HUDEP-2 (cell line): Measurements from ENCODE around the gene DVL1.
"Not testable (repeated sequence)": the region's sequence is repeated elsewhere in the genome, so short reads cannot be mapped to it uniquely, and the experiment has no call there.

Experiments
- DNase-seq, 76 experiments: peaks; one replicate each; lab custom pipeline; 2025; ENCODE audit not compliant: unreplicated experiment in 76 of 76; lab: John Stamatoyannopoulos, UW

DVL1 gene

GRCh38 chr1:1328254-1328653 lies 21.0 kb downstream of the DVL1 start:
- DNase-seq: no peak

DNA sequence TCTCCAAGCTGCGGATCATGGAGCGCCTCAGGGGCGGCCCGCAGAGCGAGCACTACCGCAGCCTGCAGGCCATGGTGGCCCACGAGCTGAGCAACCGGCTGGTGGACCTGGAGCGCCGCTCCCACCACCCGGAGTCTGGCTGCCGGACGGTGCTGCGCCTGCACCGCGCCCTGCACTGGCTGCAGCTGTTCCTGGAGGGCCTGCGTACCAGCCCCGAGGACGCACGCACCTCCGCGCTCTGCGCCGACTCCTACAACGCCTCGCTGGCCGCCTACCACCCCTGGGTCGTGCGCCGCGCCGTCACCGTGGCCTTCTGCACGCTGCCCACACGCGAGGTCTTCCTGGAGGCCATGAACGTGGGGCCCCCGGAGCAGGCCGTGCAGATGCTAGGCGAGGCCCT lies 21.9 kb downstream of the DVL1 start:
- DNase-seq: no peak

DNA sequence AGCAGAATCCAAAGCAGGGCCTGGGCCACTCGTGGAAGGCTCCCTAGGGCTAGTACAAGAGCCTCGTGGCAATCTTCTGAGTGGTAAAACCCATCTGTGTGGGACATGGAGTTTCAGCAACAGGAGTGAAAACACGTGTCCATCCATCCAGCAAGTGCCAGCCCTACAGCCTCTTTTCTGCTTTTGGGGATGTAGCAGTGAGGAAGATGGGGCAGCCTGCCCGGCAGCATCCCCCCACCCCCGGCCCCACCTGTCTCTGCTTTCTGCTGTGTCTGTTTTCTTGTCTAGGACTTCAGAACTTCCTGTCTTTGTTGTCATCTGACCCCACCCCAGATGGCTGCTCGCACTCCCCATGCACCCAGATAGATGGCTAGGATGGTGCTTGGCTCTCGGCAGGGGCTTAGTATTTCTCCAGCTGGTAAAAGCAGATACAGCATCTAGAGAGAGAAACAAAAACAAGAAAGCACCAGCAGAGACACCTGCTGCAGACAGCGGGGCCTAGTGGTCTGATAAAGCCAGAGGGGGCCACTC lies 23.1 kb downstream of the DVL1 start:
- no peak for DNase-seq

DNA sequence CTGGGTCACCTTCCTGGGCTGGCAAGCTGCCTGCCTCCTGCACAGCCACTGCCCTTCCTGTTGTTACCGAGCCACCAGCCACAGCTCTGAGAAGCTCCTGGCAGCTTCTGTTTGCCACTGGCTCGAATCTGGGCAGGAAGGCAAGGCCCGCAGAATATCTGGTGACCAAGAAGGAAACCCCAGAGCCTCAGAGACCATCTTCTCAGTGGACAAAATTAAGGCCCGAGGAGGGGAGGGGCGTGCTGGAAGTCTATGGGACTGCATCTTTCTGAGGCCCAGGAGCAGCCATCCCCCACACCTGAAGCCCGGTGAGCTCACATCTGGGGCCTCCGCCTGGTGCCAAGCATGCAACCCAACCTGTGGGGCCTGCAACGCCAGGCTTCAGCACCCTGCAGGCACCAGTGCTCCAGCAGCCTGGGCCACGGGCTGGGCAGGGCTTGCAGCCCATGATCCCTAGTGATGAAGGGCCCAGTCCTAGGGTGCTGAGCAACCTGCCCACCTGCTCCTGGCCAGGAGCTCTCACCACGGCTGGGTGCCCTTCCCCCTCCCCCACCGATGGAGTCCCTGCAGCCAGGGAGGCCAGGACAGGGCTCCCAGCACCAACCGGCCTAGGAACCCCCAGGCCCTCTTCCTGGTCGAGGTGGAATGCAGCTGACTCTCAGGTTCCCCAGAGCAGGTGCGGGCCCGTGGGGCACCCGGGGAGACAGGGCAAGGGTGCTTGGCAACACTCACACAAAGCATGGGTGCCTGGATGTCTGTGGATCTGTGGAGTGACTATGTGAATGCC lies 23.7 kb downstream of the DVL1 start:
- DNase-seq: no peak

GRCh38 chr1:1324524-1325287 lies 24.5 kb downstream of the DVL1 start, which contains the start of the genes CPTP and INTS11:
TSS of gene CPTP (plus strand) at chr1:1324802. CDS start at chr1:1326911, 2,109 bp downstream.
TSS of gene INTS11 (minus strand) at chr1:1324660. CDS start at chr1:1324608, 52 bp downstream.
- peak in 74 of 76 experiments; percentile 31 to 94 (median 86) for DNase-seq

DNA sequence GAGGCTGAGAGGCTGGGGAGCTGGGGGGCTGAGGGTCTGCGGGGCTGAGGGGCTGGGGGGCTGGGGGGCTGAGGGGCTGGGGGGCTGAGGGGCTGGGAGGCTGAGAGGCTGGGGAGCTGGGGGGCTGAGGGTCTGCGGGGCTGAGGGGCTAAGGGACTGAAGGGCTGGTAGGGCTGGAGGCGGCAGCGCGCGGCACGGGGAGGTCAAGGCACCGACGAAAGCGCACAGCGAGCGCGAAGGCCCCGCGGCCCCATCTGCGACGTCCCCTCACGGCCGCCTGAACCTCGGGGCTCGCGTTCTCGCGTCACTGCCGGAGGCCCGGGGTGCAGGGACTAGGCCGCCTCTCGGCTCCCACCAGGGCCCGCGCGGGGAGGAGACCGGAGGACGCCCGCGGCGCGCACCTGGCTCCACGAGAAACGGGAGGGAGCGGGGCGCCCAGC lies 25.1 kb downstream of the DVL1 start:
- no peak for DNase-seq

- DNase-seq: no peak
These were observed 26.3 kb downstream of the DVL1 start for GRCh38 chr1:1322952-1323351.

- no peak for DNase-seq
These were observed 26.8 kb downstream of the DVL1 start for GRCh38 chr1:1322418-1322817.

- no peak for DNase-seq
These were observed 27.7 kb downstream of the DVL1 start for GRCh38 chr1:1321477-1321876.

DNA sequence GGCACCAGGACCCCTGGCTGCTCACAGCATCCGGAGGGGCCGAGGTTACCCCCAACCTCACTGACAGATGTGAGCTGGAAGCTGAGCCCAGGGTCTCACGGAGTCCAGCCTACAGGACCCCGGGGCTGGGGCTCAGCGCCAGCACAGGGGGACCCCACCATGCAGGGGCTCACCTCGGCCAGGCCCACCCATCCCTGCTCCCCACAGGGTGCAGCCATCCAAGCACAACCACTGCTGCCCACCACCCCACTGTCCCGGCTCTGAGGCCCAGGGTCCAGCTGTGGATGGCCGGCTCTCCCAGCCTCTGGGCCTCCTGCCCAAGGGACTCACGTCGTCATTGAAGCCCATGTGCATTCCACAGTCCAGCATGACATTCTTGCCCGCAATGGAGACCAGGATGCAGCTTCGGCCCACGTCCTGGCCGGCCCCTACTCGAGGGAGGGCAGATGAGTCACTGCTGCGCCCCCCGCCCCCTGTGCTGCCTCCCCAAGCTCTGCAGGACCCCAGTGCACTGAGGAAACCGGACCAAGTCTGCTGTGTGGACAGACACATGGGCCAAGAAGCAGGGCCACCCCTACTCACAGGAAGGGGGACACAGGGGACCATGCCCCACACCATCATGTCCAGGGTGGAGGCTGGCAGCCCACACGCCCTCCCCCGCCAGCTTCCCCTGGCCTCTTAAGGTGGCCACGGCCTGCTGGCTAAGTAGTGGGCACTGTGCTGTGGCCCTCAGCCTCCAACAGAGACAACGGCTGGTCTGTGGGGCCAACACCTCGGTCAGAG lies 28.4 kb downstream of the DVL1 start:
- no peak for DNase-seq

DNA sequence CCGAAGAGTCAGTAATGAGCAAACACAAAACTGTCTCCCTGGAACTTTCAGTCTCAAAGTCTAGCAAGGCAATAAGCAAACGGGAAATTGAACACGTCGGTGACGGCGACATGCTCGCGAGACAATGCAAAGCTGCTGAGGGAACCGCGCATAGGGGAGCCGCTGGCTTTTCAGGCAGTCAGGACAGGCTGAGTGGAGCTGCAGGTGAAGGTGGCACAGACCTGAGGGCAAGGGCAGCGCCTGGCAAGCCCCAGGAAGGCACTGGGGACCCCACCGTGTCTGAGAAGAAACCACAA lies 29.6 kb downstream of the DVL1 start:
- no peak for DNase-seq

DNA sequence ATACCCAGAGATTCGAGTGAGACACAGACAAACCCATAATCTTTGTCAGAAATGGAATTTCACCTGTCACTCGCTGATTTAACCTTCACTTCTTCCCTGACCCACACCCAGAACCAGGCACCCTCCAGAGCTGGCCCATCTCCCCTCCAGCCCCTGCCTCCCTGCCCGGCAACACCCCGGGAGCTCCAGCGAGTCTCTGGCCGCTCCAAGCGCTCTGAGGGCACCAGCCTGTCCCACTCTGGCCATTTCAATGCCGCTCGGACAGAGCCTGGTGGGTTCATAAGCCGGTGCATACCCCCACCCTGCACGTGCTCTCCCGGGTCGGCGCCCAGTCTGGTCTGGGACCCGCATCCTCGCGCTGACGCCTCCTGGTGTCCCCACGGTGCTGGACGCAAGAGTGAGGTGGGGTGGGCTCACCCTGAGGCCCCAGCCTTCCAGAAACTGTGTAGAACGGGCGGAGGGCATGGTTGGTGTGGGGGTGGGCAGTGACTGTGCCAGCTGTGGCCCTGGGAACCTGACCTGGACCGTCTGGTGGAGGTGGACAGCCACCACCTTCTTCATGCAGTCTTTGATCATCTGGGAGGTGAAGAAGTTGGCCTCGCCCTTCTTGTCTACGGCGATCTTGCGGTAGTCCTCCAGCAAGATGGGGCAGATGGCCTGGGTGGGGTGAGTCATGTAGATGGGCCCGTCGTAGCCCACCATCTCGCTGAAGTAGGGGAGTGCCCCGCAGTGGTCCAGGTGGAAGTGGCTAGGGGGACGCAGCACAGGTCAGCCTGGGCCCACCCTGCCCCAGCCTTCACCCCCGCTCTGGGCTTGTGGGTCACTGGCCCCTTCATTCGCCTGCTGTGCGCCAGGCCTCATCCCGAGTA lies 30.2 kb downstream of the DVL1 start:
- no peak for DNase-seq

DNA sequence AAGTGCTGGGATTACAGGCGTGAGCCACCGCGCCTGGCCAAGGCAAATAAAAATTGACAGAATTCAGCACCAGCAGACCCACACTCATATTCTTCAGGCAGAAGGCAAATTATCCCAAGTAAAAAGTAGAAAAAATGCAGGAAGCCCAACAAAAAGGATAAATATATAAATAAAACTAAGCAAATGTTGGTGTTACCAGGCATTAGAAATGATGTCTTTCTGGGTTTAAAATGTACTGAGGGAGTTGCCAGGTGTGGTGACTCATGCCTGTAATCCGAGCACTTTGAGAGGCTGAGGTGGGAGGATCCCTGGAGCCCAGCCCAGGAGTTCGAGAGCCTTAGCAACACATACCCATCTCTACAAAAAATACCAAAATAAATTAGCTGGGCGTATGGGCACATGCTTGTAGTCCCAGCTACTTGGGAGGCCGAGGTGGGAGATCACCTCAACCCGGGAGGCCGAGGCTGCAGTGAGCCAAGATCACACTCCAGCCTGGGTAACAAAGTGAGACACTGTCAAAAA lies 31.0 kb downstream of the DVL1 start:
- DNase-seq: peak in 69 of 76 experiments; percentile 30 to 85 (median 62)

DNA sequence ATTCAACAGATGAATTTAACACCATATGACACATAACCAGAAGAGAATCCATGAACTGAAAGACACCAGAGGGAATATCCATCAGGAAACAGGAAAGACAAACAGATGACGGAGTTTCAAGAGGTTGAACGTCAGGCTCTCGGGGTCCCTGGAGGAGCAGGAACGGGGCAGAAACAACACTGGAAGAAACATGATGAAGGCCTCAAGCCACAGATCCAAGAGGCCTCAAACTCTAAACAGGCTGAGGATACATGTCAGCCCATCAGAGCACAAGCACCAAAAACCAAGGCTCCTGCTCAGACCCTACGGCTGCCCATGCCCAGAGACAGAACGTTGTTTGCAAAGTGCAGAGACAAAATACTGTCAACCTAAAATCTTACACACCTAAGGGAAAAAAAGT lies 31.8 kb downstream of the DVL1 start:
- DNase-seq: no peak

- not testable (repeated sequence) for DNase-seq
These were observed 33.0 kb downstream of the DVL1 start for GRCh38 chr1:1316199-1316598.

DNA sequence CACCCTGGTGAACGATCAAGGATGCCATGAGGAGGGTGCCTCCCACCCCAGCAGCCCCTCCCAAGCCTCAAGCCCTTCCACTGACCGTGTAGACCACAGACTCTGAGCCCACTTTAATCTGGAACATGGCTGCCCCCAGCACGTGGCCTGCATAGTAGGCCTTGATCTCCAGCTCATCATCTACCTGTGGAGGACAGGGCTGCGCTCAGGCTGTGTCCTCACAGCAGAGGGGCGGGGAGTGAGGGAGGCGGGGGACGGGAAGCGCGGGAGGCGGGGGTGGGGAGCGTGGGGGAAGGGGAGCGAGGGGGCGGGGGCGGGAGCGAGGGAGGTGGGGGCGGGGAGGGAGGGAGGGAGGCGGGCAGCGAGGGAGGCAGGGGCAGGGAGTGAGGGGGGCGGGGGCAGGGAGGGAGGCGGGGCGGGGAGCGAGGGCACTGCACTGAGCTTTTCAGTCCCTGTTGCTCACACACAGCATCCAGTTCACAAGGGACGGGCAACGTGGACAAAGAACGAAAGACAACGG lies 33.7 kb downstream of the DVL1 start:
- no peak for DNase-seq

DNA sequence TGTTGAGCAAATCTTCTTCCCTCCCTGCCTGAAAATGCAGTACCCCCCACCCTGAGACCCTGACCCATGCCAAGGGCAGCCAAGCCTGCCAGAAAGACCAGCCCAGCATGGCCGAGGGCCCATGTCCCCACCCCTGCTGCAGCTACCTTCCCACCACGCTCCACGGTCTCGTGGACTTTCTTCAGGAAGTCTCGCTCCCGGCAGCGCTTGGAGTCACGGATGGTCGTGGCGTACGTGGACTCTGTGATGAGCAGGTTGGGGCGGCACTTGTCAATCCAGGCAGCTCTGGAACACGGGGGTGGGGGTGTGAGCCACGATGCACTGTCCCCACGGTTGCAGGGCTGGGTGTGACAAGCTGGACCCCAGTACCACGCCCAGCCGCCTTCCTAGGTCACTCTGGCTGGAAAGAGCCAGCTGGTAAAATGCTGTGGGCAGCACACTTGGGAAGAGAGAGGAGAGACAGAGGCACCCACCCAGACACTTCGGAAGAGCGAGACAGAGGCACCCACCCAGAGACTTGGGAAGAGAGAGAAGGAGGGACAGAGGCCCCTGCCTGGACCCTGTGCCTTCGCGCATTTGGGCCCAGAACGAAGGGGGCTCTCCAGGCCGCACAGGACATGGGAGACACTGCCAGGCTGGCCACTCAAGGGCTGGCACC lies 34.4 kb downstream of the DVL1 start:
- no peak for DNase-seq

DNA sequence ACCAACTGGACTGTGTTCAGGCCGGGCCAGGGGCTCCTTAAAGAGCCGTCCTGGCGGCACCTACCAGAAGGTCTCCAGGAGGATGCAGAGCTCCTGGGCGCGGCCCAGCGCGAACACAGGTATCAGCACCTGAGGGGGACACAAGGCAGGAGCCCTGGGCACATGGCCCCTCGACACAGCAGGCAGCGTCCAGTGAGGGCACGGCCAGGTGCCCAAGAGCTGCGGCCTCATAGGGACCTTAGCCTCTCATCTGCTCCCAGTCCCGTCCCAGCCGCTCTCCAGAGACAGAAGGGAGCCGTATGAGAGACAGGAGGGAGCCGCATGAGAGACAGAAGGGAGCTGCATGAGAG lies 35.0 kb downstream of the DVL1 start:
- DNase-seq: no peak
